Measurements from ENCODE around the gene TXNDC11.

DNA sequence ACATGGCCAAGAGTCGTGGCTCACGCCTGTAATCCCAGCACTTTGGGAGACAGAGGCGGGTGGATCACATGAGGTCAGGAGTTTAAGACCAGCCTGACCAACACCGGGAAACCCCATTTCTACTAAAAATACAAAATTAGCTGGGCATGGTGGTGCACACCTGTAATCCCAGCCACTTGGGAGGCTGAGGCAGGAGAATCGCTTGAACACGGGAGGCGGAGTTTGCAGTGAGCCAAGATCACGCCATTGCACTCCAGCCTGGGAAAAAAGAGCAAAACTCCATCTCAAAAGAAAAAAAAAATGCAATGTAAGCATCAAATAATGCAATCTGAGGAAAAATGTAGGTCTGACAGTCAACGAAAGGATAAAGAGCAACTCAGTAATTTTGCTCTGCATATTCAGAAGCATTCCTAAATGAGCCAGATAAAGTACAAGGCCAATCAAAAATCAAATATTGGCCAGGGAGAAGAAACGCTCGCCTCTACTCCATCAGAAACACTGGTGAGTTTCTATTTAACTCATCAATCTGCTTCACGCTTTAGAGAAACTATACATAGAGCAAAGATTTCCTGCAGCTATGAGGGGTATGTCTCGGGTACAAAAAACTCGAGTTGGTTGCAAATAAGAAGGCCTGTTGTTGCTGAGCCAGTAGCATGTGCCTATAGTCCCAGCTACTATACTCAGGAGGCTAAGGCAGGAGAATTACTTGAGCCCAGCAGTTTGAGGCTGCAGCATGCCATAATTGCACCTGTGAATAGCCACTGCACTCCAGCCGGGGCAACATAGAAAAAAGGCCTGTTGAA, 3.7 kb downstream of the TXNDC11 start:
- TF ChIP-seq, protein P1, sequence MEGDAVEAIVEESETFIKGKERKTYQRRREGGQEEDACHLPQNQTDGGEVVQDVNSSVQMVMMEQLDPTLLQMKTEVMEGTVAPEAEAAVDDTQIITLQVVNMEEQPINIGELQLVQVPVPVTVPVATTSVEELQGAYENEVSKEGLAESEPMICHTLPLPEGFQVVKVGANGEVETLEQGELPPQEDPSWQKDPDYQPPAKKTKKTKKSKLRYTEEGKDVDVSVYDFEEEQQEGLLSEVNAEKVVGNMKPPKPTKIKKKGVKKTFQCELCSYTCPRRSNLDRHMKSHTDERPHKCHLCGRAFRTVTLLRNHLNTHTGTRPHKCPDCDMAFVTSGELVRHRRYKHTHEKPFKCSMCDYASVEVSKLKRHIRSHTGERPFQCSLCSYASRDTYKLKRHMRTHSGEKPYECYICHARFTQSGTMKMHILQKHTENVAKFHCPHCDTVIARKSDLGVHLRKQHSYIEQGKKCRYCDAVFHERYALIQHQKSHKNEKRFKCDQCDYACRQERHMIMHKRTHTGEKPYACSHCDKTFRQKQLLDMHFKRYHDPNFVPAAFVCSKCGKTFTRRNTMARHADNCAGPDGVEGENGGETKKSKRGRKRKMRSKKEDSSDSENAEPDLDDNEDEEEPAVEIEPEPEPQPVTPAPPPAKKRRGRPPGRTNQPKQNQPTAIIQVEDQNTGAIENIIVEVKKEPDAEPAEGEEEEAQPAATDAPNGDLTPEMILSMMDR (IDR thresholded peaks at IDR 0.05) = no peak
- no peak for TF ChIP-seq POLR2AphosphoS5 (IDR thresholded peaks at IDR 0.05; ENCODE audit: insufficient read depth in 1 of 2, low read depth in 1 of 2)
- no peak for TF ChIP-seq POLR2A (IDR thresholded peaks at IDR 0.05)

All from vagina (tissue), 2 donors.